HepG2 (cell line): ENCODE measurements around the gene CMTM3. TPM values are rescaled to one million over a fixed set of nuclear protein-coding genes. Genes with fewer than 3 reads are reported as not detected.

Experiments used
- ATAC-seq: fragments of 200-7000 bp; cut with Tn5 transposase; 3 replicates; pipeline ENCODE4 v1.9.1; 2020; ENCODE audit warnings: mild to moderate bottlenecking, moderate library complexity
- BruUV-seq: library from RNA; stranded (reverse); fragments of 400-500 nt; replicated peaks from 2 replicates; lab custom pipeline; 2021; lab: Mats Ljungman, UMichigan
- CTCF ChIA-PET: fragments of 300-600 bp; formaldehyde crosslinking; extraction: SDS; loops from one replicate; lab custom pipeline; 2021; ENCODE audit warnings: low total read pairs, inconsistent platforms, low intra/inter-chr PET ratio; lab: Yijun Ruan, JAX
- POLR2A ChIA-PET: fragments of 350-600 bp; sonication (Branson Sonifier 250); formaldehyde crosslinking; loops from one replicate; lab custom pipeline; 2020; ENCODE audit warnings: antibody characterized with exemption, inconsistent platforms; lab: Yijun Ruan, JAX
- DNase-seq: peaks from one replicate; pipeline ENCODE4 v3.0.0-alpha.2; 2015; ENCODE audit warnings: low spot score
- FAIRE-seq: peaks from 3 replicates; lab custom pipeline; 2011; peaks lifted over from hg19 to GRCh38; lab: Jason Lieb, UNC
- H2AFZ ChIP-seq: one replicate; pipeline ENCODE4 v1.6.1; 2011; ENCODE audit warnings: low read length, inconsistent platforms
- H3K27ac ChIP-seq: fragments of 300-600 bp; 3 replicates; pipeline ENCODE4 v1.8.0; 2011; ENCODE audit warnings: mixed run types, mild to moderate bottlenecking, mixed read lengths, low read length, inconsistent platforms; ENCODE audit not compliant: insufficient read depth; ENCODE audit errors: extremely low read length
- H3K27me3 ChIP-seq, 2 experiments: fragments of 200-600 bp in 1 of 2; 2 replicates in 1 of 2; 3 replicates in 1 of 2; pipeline versions ENCODE4 v1.6.0 to v1.8.0; 2011; ENCODE audit warnings: low read length in 2 of 2, mild to moderate bottlenecking in 2 of 2, moderate library complexity in 2 of 2, inconsistent platforms in 1 of 2; ENCODE audit not compliant: insufficient read depth in 2 of 2, control insufficient read depth in 1 of 2
- H3K36me3 ChIP-seq, 2 experiments: fragments of 200-600 bp in 1 of 2; replicated peaks in 1 of 2; 2 replicates in 1 of 2; 3 replicates in 1 of 2; pipeline versions ENCODE4 v1.5.1 to v1.8.0; 2011; ENCODE audit warnings: low read length in 2 of 2, inconsistent platforms in 1 of 2; ENCODE audit not compliant: insufficient read depth in 2 of 2, control insufficient read depth in 1 of 2
- H3K4me1 ChIP-seq: 2 replicates; pipeline ENCODE4 v1.5.1; 2012; ENCODE audit warnings: low read length, inconsistent platforms; ENCODE audit not compliant: insufficient read depth
- H3K4me2 ChIP-seq: 2 replicates; pipeline ENCODE4 v1.6.0; 2011; ENCODE audit warnings: low read depth, low read length, inconsistent platforms
- H3K4me3 ChIP-seq, 3 experiments: fragments of 200-600 bp in 1 of 3; sonication (generic), shearing (Covaris generic) in 1 of 3; replicated peaks in 1 of 3; 2 replicates each; pipeline ENCODE4 v1.5.1; 2011 to 2016; ENCODE audit warnings: low read length in 3 of 3, inconsistent platforms in 2 of 3, low read depth in 2 of 3, mild to moderate bottlenecking in 2 of 3, control low read depth in 1 of 3, mixed read lengths in 1 of 3; ENCODE audit not compliant: insufficient read depth in 1 of 3
- H3K79me2 ChIP-seq: one replicate; pipeline ENCODE4 v1.6.1; 2011; ENCODE audit warnings: low read length, inconsistent platforms; ENCODE audit not compliant: insufficient read depth
- H3K9ac ChIP-seq: 2 replicates; pipeline ENCODE4 v1.6.0; 2011; ENCODE audit warnings: mild to moderate bottlenecking, low read depth, low read length, inconsistent platforms; ENCODE audit not compliant: insufficient read depth
- H3K9me3 ChIP-seq: 2 replicates; pipeline ENCODE4 v1.5.1; 2012; ENCODE audit warnings: mild to moderate bottlenecking, low read length
- H4K20me1 ChIP-seq: 2 replicates; pipeline ENCODE4 v1.6.0; 2011; ENCODE audit warnings: inconsistent platforms, mild to moderate bottlenecking, low read length, moderate library complexity; ENCODE audit not compliant: insufficient read depth
- ONECUT2 ChIP-seq: sonication (generic); formaldehyde crosslinking; IDR thresholded peaks from 2 replicates; pipeline ENCODE4 v1.4.0; 2020; ENCODE audit warnings: missing genetic modification reagents
- PHB2 ChIP-seq: fragments of 450-650 bp; IDR thresholded peaks from 2 replicates; pipeline ENCODE4 v1.6.1; 2018; ENCODE audit not compliant: partially characterized antibody
- ZNF260 ChIP-seq: sonication (generic); formaldehyde crosslinking; IDR thresholded peaks from 2 replicates; pipeline ENCODE4 v1.4.0; 2020; ENCODE audit warnings: missing genetic modification reagents, low read depth, mild to moderate bottlenecking, borderline replicate concordance
- ZNF33B ChIP-seq: sonication (generic); formaldehyde crosslinking; IDR thresholded peaks from 2 replicates; pipeline ENCODE4 v1.5.1; 2020; ENCODE audit warnings: mild to moderate bottlenecking, missing genetic modification reagents
- ZNF724P ChIP-seq: sonication (generic); formaldehyde crosslinking; IDR thresholded peaks from 2 replicates; pipeline ENCODE4 v1.8.0; 2022; ENCODE audit warnings: missing genetic modification reagents, borderline replicate concordance
- ZNF776 ChIP-seq: sonication (generic); formaldehyde crosslinking; IDR thresholded peaks from 2 replicates; pipeline ENCODE4 v1.4.0; 2020; ENCODE audit warnings: mild to moderate bottlenecking, missing genetic modification reagents
- WGBS: methylation state at CpG from one replicate; pipeline ENCODE4 v1.1.6; 2017; ENCODE audit warnings: low lambda C conversion rate; 5-methylcytosine and 5-hydroxymethylcytosine counted together
- in situ Hi-C: cut with HindIII; loops from 2 replicates; pipeline ENCODE4 v1.10.0; 2017; ENCODE audit warnings: low pct_unique_long_range_greater_than_20kb; ENCODE audit not compliant: extremely low pct_ligation_motif_present
- intact Hi-C: fragments of 100-400 bp; cut with micrococcal nuclease; formaldehyde crosslinking; loops from one replicate; pipeline ENCODE4 v1.10.0; 2022; ENCODE audit not compliant: unreplicated experiment
- polyA plus RNA-seq, 8 experiments: library from polyadenylated mRNA; depleted of rRNA in 3 of 8; stranded (reverse) in 7 of 8; unstranded in 1 of 8; fragments of >200 nt; fragmentation: Illumina TruSeq in 4 of 8; extraction: Trizol in 4 of 8; gene quantifications; 2 replicates each; pipeline versions ENCODE4 v1.2.1 to v1.2.3, GENCODE V29; 2011 to 2016; ENCODE audit warnings: low read depth in 4 of 8, missing spikeins in 1 of 8, mixed read lengths in 1 of 8; ENCODE audit not compliant: insufficient read depth in 1 of 8
- total RNA-seq, 5 experiments: library from RNA; depleted of rRNA; stranded (reverse); fragments of >200 nt; fragmentation: Illumina TruSeq; extraction: Trizol; gene quantifications; 2 replicates each; pipeline ENCODE4 v1.2.3, GENCODE V29; 2016; ENCODE audit warnings: low read depth in 1 of 5
- TF ChIP-seq, protein P1 (sequence below): sonication (generic); formaldehyde crosslinking; IDR thresholded peaks from 2 replicates; pipeline ENCODE4 v1.5.1; 2020; ENCODE audit warnings: mild to moderate bottlenecking, missing genetic modification reagents, borderline replicate concordance
- TF ChIP-seq, protein P2 (sequence below): sonication (generic); formaldehyde crosslinking; IDR thresholded peaks from 2 replicates; pipeline ENCODE4 v1.4.0; 2020; ENCODE audit warnings: missing genetic modification reagents, low read depth, mild to moderate bottlenecking, borderline replicate concordance

CMTM3 gene
- total and polyA plus RNA-seq, 2 of the 13 experiments (the other 11 are each of a cell fraction or from before 2014, with no cell fraction given) = 29.2 to 48.7 TPM

DNA sequence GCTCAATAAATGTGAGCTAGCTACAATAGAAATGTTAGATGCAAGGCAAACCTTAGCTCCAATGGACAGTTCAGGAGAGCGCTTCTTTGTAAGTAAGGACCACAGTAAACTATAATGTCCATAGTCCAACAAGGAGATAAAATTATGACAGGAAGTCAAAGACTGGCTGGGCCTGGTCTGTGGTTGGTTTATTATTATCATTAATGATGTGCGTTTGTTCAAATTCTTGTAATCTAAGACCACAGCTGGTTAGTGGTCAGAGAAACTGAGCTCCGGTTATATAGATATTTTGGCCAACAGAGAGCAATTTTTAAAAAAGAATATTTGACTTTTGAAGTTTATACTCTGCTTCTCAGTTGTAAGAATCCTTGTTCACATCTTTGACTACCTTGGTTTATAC lies 30.0 kb upstream of the CMTM3 start:
- CTCF ChIA-PET = no interaction called here
- peaks cover 0 to 14% of the 10 kb centered on the region in 2 experiments; a peak in 2 of 5 replicates for H3K27me3 ChIP-seq
- in situ Hi-C loops (no loop called here), intact Hi-C loops (no loop called here)
- TF ChIP-seq, protein P1, sequence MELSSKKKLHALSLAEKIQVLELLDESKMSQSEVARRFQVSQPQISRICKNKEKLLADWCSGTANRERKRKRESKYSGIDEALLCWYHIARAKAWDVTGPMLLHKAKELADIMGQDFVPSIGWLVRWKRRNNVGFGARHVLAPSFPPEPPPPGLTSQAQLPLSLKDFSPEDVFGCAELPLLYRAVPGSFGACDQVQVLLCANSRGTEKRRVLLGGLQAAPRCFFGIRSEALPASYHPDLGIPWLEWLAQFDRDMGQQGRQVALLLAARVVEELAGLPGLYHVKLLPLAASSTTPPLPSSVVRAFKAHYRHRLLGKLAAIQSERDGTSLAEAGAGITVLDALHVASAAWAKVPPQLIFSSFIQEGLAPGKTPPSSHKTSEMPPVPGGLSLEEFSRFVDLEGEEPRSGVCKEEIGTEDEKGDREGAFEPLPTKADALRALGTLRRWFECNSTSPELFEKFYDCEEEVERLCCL (CRISPR knock-in tag) = no peak
- TF ChIP-seq, protein P2, sequence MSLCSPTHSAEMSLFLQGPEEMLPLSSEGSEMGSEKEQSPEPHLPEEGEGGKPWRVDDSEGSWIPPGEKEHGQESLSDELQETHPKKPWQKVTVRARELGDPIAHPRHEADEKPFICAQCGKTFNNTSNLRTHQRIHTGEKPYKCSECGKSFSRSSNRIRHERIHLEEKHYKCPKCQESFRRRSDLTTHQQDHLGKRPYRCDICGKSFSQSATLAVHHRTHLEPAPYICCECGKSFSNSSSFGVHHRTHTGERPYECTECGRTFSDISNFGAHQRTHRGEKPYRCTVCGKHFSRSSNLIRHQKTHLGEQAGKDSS = no peak
- TF ChIP-seq ZNF260 (CRISPR knock-in tag) (no peak), PHB2 (no peak), ZNF33B (CRISPR knock-in tag) (no peak), ONECUT2 (CRISPR knock-in tag) (no peak), ZNF724P (CRISPR knock-in tag) (no peak), ZNF776 (no peak)
- H3K36me3 ChIP-seq = no peaks in the 10 kb centered on the region
- H3K4me3 ChIP-seq = no peak overlapping the region
- POLR2A ChIA-PET = no interaction called here
- H4K20me1 ChIP-seq = no peaks in the 10 kb centered on the region
- FAIRE-seq (no peak), ATAC-seq (no peak), DNase-seq (no peak)
- no peak overlapping the region for H3K4me2 ChIP-seq
- 69% methylated on average over 3 of the region's 3 CpGs for WGBS
- BruUV-seq = no TSS peak
- no peak overlapping the region for H3K27ac ChIP-seq
- H3K9ac ChIP-seq = no peak overlapping the region
- H2AFZ ChIP-seq = no peak overlapping the region
- H3K4me1 ChIP-seq = no peaks in the 10 kb centered on the region
- no peaks in the 10 kb centered on the region for H3K9me3 ChIP-seq
- H3K79me2 ChIP-seq = no peaks in the 10 kb centered on the region
